ENCODE results near the gene CDC6. TPM values are rescaled to one million over a fixed set of nuclear protein-coding genes. Genes with fewer than 3 reads are reported as not detected.

The CDC6 gene
- total RNA-seq, 1 donor from 2014 or later, result 18.2 TPM

GRCh38 chr17:40335620-40336019, 47.9 kb downstream of the CDC6 start:
- H3K9me3 Mint-ChIP-seq (ENCODE audit: unreplicated experiment), result no peaks in the 10 kb centered on the region
- no peak overlapping the region for H3K27ac Mint-ChIP-seq (ENCODE audit: unreplicated experiment)
- H3K27me3 Mint-ChIP-seq (ENCODE audit: unreplicated experiment), result peaks cover 9% of the 10 kb centered on the region
- DNase-seq (ENCODE audit: low spot score), result no peak
- H3K36me3 Mint-ChIP-seq (ENCODE audit: low read depth, unreplicated experiment), result peaks cover 27% of the 10 kb centered on the region
- TF ChIP-seq, protein P1, sequence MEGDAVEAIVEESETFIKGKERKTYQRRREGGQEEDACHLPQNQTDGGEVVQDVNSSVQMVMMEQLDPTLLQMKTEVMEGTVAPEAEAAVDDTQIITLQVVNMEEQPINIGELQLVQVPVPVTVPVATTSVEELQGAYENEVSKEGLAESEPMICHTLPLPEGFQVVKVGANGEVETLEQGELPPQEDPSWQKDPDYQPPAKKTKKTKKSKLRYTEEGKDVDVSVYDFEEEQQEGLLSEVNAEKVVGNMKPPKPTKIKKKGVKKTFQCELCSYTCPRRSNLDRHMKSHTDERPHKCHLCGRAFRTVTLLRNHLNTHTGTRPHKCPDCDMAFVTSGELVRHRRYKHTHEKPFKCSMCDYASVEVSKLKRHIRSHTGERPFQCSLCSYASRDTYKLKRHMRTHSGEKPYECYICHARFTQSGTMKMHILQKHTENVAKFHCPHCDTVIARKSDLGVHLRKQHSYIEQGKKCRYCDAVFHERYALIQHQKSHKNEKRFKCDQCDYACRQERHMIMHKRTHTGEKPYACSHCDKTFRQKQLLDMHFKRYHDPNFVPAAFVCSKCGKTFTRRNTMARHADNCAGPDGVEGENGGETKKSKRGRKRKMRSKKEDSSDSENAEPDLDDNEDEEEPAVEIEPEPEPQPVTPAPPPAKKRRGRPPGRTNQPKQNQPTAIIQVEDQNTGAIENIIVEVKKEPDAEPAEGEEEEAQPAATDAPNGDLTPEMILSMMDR (IDR thresholded peaks at IDR 0.05; ENCODE audit: unreplicated experiment), result no peak
- H3K4me1 Mint-ChIP-seq (ENCODE audit: unreplicated experiment), result peaks cover 36% of the 10 kb centered on the region
- H3K4me3 Mint-ChIP-seq (ENCODE audit: unreplicated experiment), result no peak overlapping the region

DNA sequence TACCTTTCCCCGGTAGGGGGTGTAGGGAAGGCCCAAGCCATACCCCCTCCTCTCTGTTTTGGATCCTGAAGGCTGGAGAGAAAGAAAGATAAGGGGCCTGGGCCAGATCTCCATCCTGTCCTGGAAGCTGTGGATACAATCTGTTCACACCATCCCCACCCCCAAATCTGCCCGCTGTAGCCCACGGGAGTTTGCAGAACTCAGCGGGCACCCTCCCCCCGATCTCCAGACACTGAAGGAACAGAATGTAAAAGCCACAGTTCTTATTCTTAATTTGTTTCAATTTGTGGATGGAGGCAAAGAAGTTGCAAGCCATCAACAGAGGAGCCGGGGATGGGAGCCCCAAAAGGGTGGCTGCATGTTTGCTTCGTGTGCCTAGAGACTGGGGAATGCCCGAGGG, 49.7 kb downstream of the CDC6 start:
- Mint-ChIP-seq H3K27ac (ENCODE audit: unreplicated experiment) (no peak overlapping the region), H3K4me3 (ENCODE audit: unreplicated experiment) (no peak overlapping the region), H3K4me1 (ENCODE audit: unreplicated experiment) (peaks cover 32% of the 10 kb centered on the region), H3K9me3 (ENCODE audit: unreplicated experiment) (no peaks in the 10 kb centered on the region), H3K27me3 (ENCODE audit: unreplicated experiment) (peaks cover 9% of the 10 kb centered on the region), H3K36me3 (ENCODE audit: low read depth, unreplicated experiment) (peaks cover 22% of the 10 kb centered on the region)
- no peak for DNase-seq (ENCODE audit: low spot score)
- TF ChIP-seq, protein P1 (IDR thresholded peaks at IDR 0.05; ENCODE audit: unreplicated experiment), result no peak

DNA sequence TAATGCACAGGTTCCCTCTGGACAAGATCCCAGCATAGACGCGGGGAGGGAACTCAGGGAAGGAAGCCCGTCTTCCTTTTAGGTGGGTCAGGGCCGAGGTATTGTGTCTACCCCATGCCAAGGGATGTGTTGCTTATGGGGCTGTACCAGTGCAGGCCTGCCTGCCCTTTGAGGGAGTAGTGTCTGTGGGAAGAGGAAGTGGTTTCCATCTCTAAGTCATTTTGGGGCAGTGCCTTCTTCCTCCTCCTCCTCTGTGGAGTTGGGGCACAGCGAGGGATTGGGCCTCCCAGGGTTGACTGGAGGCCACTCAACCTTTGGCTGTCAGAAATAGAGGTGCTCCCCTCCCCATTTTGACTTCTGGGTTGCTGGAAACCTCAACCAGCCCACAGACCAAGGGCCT, 50.4 kb downstream of the CDC6 start:
- TF ChIP-seq, protein P1 (IDR thresholded peaks at IDR 0.05; ENCODE audit: unreplicated experiment), result no peak
- peak overlapping the region; percentile 48 for H3K27ac Mint-ChIP-seq (ENCODE audit: unreplicated experiment)
- DNase-seq (ENCODE audit: low spot score), result no peak
- peaks cover 11% of the 10 kb centered on the region for H3K27me3 Mint-ChIP-seq (ENCODE audit: unreplicated experiment)
- peaks cover 36% of the 10 kb centered on the region for H3K4me1 Mint-ChIP-seq (ENCODE audit: unreplicated experiment)
- H3K9me3 Mint-ChIP-seq (ENCODE audit: unreplicated experiment), result no peaks in the 10 kb centered on the region
- no peak overlapping the region for H3K4me3 Mint-ChIP-seq (ENCODE audit: unreplicated experiment)
- H3K36me3 Mint-ChIP-seq (ENCODE audit: low read depth, unreplicated experiment), result peaks cover 18% of the 10 kb centered on the region

- peak overlapping the region; percentile 59 for H3K4me3 Mint-ChIP-seq (ENCODE audit: unreplicated experiment)
- H3K27me3 Mint-ChIP-seq (ENCODE audit: unreplicated experiment), result peaks cover 14% of the 10 kb centered on the region
- TF ChIP-seq, protein P1 (IDR thresholded peaks at IDR 0.05; ENCODE audit: unreplicated experiment), result no peak
- peaks cover 45% of the 10 kb centered on the region for H3K4me1 Mint-ChIP-seq (ENCODE audit: unreplicated experiment)
- no peaks in the 10 kb centered on the region for H3K9me3 Mint-ChIP-seq (ENCODE audit: unreplicated experiment)
- peaks cover 18% of the 10 kb centered on the region for H3K36me3 Mint-ChIP-seq (ENCODE audit: low read depth, unreplicated experiment)
- no peak overlapping the region for H3K27ac Mint-ChIP-seq (ENCODE audit: unreplicated experiment)
- DNase-seq (ENCODE audit: low spot score), result no peak
Measured at GRCh38 chr17:40338941-40339649, 51.4 kb downstream of the CDC6 start.

DNA sequence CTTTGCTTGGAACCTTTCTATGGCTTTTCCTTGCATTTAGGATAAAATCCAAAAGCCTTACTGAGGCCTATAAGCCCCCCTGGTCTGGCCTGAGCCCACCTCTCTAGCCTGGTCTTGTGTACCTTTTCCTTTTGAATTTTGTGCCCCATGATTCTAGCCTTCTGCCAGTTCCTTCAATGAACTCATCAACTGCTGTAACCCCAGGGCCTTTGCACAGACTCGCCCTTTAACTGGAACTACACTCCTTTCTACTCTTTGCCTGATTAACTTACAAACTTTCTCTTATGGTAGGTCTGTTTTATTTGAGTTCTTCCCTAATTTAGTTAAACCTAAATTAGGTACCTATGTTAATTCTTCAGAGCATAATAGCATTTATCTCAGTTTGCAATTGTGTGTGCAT, 52.6 kb downstream of the CDC6 start:
- peaks cover 50% of the 10 kb centered on the region for H3K4me1 Mint-ChIP-seq (ENCODE audit: unreplicated experiment)
- H3K27ac Mint-ChIP-seq (ENCODE audit: unreplicated experiment), result peak overlapping the region; percentile 8
- no peaks in the 10 kb centered on the region for H3K9me3 Mint-ChIP-seq (ENCODE audit: unreplicated experiment)

More for the DNA sequence above, 52.6 kb downstream of the CDC6 start:
- H3K36me3 Mint-ChIP-seq (ENCODE audit: low read depth, unreplicated experiment), result peaks cover 13% of the 10 kb centered on the region
- H3K4me3 Mint-ChIP-seq (ENCODE audit: unreplicated experiment), result peak overlapping the region; percentile 90
- no peak for DNase-seq (ENCODE audit: low spot score)
- TF ChIP-seq, protein P1 (IDR thresholded peaks at IDR 0.05; ENCODE audit: unreplicated experiment), result no peak
- peaks cover 16% of the 10 kb centered on the region for H3K27me3 Mint-ChIP-seq (ENCODE audit: unreplicated experiment)
